Peyer's patch (tissue), 4 donors: ENCODE results near the gene FAM118B.

ENCODE experiments used
- CTCF ChIP-seq, 6 experiments: fragments of 450-650 bp in 4 of 6; fragments of 200-600 bp in 2 of 6; sonication (generic) in 1 of 6; IDR thresholded peaks; one replicate each; pipeline ENCODE4 v1.5.1; 2017 to 2019; ENCODE audit warnings: antibody characterized with exemption in 6 of 6, mild to moderate bottlenecking in 3 of 6, moderate library complexity in 1 of 6
- POLR2A ChIP-seq, 2 donors: fragments of 450-650 bp; IDR thresholded peaks; one replicate each; pipeline ENCODE4 v1.5.1; 2017; ENCODE audit warnings: antibody characterized with exemption in 2 of 2, mild to moderate bottlenecking in 2 of 2, moderate library complexity in 2 of 2

GRCh38 chr11:126311401-126312291 lies 100.1 kb downstream of the FAM118B start:
- TF ChIP-seq CTCF (IDR thresholded peaks at IDR 0.05) (no peak), POLR2A (IDR thresholded peaks at IDR 0.05) (no peak)
